HG02973 (cell line): ENCODE measurements around the gene CCKAR.

ENCODE experiments used
- ATAC-seq: cut with Tn5 transposase; IDR thresholded peaks from one replicate; pipeline ENCODE4 v1.9.1; 2021; ENCODE audit warnings: moderate library complexity; ENCODE audit not compliant: unreplicated experiment

Gene CCKAR

GRCh38 chr4:26459756-26460530 lies 30.3 kb downstream of the CCKAR start:
- ATAC-seq: no peak

GRCh38 chr4:26459054-26459755 lies 31.1 kb downstream of the CCKAR start:
- peak; percentile 73 for ATAC-seq

DNA sequence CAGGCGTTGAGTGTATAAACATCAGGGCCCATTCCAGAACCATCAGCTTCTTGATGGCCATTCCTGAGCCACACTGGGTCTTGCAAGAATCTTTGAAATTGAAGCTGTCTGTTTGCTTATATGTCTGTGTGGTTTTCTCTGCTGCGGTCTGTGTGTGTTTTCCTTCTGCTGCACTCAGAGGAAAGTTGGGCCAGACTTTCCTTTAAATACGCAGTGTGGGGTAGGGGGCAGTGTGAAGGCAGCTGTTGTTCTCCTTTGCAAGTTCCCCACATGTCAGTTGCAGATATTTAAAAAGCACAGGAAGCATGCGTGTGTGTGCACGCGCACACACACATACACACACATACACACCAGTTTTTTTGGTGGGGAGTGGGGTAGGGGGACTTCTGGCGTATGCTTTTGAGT lies 32.1 kb downstream of the CCKAR start:
- ATAC-seq: no peak

DNA sequence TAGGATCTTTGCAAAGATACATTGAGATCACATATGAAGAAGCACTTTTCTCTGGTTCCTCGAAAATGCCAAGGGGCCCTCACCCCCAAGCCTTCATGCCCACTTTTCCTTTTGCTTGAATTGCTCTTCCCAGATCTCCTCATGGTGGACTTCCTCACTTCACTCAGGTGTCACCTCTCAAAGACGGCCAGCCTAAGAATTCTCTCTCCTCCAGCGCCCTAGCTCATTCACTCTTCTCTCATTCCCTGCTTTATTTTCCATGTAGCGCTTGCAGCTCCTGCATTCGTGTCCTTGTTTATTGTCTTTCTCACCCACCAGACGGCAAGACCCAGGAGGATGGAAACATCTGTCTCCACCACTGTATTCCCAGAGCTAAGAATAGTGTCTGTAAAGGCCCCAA lies 32.9 kb downstream of the CCKAR start:
- ATAC-seq: no peak

- no peak for ATAC-seq
Measured at GRCh38 chr4:26455571-26455970, 34.7 kb downstream of the CCKAR start.

GRCh38 chr4:26454961-26455360 lies 35.3 kb downstream of the CCKAR start:
- ATAC-seq: no peak

- no peak for ATAC-seq
Measured at GRCh38 chr4:26452565-26453531, 37.4 kb downstream of the CCKAR start.

DNA sequence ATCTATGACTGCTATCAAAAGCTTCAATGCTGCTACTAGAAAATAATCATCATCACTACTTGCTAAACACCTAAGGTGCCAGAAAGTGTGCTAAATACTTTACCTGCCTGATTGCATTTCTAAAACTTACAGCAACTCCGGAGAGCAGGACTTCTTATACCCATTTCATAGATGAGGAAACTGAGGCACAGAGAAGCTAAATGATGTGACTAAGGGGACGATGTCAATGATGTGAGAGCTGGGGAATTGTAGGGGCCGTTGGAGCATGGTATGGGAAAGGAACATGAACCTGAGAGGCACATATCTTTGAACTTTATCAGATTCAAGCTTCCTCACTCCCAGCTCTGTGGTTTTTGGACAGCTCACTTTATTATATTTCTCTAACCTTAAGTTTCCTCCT lies 38.7 kb downstream of the CCKAR start:
- no peak for ATAC-seq

- ATAC-seq: no peak
Measured at GRCh38 chr4:26450418-26450817, 39.9 kb downstream of the CCKAR start.

GRCh38 chr4:26447378-26447777 lies 42.9 kb downstream of the CCKAR start:
- ATAC-seq: no peak

GRCh38 chr4:26441771-26442170 lies 48.5 kb downstream of the CCKAR start:
- no peak for ATAC-seq

DNA sequence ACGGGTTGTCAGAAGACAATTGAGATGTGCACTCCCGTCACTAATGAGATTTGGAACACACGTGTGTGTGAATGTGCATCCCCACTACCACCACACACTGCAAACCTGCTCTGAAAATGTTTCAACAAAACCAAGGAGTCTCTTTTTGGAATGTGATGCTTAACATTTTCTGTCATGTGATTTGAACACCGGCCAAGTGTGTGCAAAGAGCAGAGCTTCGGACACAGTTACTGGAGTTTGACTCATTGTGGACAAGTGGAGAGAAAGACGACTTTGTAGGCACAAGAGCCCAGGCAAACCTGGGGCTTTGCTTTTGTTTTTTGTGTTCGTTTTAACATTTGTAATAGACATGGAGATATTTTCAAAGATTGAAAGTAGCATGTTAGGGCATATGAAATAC lies 49.2 kb downstream of the CCKAR start:
- ATAC-seq: no peak

DNA sequence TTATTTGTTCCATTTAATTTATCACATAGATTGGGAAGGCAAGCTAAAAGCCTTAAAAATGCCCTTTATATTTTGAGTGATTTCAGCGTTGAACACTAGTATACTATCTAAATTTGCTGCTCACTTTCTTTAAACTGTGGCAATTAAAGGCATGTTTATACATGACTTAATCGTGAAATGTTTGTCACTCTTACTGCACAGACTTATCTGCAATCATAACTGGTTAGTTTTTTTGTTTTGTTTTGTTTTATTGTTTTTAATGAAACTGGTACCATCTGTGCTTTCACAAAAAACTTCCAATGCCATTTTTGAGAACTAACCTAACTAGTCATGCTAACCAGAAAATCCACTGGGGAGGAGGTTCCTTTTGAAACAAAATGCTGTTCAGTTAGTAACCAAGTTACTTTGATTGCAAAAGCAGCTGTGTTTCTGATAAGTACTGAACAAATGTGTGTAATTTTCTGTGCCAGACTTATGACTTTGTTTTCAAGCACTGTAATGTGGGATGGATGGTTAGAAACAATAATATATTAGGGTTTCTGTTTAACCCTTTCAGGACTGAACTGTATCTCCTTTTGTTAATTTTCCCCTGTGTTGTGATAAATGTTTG lies 56.1 kb downstream of the CCKAR start:
- ATAC-seq: no peak

- ATAC-seq: no peak
Measured at GRCh38 chr4:26433556-26433955, 56.7 kb downstream of the CCKAR start.

- no peak for ATAC-seq
Measured at GRCh38 chr4:26432419-26432818, 57.9 kb downstream of the CCKAR start.

DNA sequence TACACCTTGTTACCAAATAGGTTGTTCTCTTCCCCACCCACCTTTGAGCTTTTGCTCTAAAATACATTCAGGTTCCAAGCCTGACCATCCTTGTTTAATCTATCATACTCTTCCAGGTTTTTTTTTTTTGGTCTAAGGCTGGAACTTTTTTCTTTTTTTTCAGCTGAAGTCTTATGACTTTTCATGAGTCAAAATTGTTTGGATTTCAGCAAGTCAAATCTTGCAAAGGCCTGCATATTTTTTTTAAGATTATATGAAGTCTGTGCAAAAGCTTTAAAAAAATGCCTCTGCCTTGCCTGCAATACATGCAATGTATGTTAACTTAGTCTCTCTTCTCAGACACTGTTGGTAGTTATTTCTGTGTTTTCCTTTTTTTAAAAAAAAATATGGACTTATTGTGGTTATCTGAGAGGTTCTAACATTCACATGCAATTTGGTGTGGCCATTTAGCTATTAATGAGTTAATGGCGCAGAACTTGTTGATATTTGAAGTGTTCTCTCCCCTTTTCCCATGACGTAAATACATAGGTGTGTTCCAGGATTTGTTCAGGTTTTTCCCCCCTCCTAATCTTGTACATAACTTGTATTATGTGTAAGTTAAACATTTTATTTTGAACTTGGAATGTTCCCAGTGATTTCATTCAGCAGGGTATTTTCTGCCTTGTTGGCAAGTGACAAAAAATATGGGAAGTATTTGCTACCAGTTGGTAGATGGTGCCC lies 58.7 kb downstream of the CCKAR start:
- no peak for ATAC-seq
